Superior temporal gyrus (tissue), 1 donor: ENCODE results near the gene KLK7.
"Not testable (repeated sequence)": the region's sequence is repeated elsewhere in the genome, so short reads cannot be mapped to it uniquely, and the experiment has no call there.

Experiments
- DNase-seq: peaks from one replicate; pipeline ENCODE4 v3.0.0-alpha.2; 2016; ENCODE audit errors: extremely low spot score

The KLK7 gene

DNA sequence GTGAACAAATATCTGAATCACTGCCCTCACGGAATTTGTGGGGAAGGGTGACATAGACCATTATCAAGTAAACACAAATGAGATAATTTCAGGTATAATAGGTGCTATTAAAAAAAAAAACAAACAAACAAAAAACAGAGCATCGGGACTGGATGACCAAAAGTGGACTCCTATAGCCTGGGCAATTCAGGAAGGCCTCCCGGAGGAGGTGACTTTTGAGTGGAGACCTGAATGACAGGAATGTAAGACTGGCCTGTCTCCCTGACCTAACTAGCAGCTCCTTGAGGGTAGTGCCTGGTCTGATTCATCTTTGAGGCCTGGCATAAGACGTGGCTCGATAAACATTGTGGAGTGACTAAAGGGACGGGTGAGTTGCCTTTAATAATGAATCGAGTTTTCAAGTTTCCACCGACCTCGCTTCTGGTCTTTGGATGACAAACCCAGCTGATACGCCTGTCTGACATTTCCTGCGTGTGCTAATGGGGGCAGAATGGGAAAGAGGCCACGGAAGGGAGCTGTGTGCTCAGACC is 29.0 kb upstream of the KLK7 start:
- DNase-seq, result no peak

DNA sequence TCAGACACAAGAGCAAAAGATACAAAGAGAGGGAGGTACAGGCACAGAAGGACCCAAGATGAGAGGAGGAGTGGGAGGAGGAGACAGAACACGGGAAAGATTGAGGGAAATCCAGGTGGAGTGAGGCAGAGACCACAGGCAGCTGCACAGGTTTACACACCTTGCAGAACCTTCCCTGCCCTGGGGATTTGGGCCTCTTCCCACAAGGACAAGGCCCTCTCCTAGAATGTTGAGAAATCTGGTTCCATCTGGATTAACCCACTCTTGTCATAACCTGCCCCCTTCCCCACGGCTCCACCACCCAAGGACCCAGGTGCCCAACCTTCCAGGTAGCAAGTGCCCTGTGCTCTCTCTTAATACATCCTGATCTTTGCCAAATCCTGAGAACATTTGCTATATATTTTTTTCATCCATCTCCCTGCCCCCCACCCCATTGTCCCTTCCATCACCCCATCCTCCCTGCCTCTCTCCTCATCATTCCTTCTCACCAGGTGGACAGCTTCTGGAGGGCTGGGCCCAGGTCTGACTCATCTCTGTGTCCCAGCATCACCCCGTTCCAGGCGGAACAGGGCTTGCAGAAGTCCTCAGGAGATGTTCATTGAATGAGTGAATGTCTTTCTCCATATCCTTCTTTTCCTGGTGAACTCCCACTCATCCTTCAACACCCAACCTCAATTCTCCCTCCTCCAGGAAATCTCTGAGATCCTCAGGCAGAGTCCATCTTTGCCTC is 26.5 kb upstream of the KLK7 start:
- DNase-seq, result no peak

DNA sequence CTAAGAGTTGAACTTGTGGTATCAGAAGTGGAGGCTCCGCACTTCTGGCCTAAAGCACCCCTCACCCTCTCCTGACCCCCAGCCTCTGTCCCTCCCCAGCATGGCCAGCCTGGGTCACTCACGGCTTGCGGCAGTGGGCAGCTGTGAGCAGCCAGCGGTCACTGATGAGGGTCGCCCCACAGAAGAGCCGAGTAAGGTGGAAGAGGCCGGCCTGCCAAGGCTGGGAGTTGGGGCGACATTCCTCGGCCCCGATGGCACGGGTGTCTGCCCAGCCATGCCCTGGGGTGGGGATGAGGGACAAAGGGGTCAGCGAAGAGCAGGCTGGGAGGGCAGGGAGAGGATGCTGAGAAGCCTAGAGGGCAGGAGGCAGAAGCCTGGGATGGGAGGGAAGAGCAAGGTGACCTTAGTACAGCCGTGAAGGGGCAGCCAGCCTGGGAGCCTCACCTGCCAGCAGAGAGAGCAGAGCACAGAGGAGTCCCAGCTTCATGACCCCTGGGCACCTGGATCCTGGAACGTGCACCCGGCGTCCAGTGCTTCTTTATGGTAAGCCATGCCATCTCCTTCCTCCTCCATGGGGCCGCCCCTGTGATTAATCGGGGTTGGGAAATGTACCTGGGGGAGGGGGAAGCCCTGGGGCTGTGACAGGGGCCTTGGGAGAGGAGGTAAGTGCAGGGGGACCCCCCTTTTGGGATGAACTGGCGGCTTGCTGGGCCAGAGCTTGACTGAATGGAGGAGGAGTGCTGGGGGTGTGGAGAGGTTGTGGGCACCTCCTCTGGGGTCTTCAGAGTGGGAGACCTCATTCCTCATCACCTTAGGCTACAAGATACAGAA is 25.6 kb upstream of the KLK7 start:
- no peak for DNase-seq

DNA sequence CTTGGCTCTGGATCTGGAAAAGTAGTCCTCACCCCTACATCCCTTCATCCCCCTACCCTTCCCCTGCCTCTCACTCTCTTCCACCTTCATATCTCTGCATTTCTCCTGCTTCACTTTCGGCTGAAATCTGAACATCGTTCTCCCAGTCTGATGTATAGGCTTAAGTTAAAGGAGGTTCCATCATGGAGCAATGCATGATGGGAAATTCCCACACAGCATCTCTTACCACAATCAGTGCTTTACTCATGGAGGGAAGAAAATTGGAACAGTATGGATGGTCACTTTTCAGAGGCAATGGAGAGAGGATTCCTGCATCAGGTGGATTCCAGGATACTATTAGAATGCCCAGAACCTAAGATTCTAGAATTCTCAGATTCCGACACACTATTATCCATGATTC is 23.8 kb upstream of the KLK7 start:
- no peak for DNase-seq

DNA sequence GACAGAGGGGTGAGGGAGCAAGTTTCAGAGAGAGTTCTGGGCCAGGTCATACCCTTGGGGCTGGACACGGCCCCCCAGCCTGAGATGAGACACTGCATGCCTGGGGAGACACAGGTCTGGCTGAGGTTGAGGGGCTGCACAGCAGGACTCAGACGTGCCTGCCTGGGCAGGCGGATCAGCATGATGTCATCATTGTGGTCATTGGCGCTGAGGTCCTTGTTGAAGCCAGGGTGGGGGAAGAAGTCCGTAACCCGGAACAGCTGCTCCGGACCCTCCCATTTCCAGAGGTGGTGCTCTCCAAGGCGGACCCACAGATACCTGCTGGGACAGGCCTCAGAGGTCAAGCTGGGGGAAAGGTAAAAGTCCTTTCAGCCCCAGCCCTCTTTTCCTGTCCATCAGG is 22.7 kb upstream of the KLK7 start:
- no peak for DNase-seq

DNA sequence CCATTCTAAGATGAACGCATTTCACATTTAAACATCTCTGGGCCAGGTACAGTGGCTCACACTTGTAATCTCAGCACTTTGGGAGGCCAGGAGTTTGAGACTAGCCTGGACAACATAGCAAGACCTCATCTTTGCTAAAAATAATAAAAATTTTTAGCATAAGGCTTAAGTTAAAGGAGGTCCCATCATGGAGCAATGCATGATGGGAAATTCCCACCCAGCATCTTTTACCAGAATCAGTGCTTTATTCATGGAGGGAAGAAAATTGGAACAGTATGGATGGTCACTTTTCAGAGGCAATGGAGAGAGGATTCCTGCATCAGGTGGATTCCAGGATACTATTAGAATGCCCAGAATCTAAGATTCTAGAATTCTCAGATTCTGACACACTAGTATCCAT is 21.5 kb upstream of the KLK7 start:
- DNase-seq, result no peak

DNA sequence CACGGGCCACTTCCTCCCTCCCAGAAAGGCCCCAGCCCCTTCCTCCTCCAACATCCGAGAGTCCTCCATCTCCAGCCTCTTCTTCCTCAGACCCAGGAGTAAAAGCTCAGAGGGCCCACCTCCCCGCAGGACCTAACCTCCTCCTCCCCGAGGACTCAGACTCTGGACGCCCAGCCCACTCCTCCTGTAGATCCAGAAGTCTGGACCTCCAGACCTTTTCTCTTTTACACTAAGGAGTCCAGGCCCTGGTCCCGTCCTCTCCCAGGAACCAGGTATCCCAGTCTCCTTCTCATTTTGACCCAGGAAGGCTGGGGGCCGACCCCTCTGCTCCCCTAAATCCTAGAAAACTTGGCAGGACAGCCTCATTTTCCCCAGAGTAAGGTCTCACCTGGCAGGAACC is 19.6 kb upstream of the KLK7 start:
- no peak for DNase-seq

DNA sequence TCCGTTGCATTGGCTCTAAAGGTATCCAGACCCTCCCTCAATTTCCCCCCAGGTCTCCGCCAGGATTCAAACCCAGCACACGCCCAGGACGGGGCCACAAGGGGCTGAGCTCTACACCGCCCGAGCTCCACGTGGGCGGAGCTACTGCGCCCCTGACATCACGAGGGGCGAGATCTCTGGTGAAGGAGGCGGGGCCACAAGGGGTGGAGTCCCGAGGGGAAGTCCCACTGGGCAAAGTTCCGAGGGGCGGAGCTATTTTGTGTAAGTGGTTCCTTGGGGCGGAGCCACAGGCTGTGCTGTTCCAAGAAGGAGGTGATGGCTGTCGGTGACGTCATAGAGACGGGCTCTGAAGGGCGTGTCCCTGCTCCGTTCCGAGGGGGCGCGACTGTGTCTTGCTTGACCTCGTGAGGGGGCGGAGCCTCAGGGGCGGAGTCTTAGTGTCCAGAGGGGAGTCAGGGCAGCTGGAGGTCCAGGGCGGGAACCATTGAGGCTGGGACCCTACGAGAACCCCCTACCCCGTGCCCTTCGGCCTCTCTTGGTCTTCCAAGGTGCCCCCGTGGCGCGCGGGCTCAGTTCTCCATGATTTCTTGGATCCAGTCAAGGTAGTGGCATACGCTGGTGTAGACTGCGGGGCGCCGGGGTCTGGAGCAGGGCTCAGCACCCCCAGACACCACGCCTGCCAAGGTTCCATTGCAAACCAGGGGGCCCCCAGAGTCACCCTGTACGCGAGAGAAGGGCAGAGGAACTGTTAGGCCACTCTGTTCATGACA is 19.0 kb upstream of the KLK7 start:
- no peak for DNase-seq

DNA sequence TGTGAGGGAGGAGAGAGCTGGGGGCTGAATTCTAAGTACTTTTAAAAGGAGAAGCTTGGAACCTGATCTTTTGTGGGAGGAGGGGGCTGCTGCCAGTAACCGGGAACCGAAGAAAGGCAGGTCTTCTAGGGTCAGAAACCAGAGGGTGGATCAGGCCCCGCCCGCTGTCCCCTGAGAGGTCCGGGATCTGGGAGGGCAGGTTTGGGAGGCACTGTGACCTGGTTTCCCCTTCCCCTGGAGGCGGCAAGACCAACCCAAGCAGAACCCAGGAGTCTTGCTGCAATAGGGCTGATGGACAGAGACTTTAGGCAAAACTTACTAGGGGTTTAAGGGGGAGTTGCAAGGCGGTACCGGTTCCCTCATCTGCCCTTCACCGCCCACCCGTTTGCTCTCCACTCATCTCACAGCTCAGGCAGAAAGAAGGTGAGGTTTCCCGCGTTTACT is 18.4 kb upstream of the KLK7 start:
- no peak for DNase-seq

DNA sequence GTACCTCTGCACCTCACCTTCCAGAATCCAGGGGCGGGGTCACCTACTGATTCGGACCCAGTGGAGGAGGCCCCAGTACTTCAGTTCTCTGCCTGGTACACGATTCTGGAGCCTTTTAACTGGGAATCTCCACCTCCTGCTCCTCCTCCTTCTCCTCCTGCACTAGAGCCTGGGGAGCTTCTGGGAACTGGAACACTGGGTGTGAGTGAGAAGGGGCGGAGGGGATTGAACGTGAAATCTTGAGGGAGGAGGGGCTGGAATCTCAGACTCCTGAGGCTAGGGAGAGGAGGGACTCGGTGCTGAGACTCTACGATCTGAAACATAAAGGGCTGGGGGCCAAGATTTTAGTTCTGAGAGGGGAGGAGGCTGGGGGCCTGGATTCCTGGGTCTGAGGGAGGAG is 17.8 kb upstream of the KLK7 start, which contains the start of gene KLK8:
Gene KLK8, minus strand, starts transcription at position 90 of the 400 bp plus-strand sequence. CDS start 437 bp downstream, outside the sequence.
- no peak for DNase-seq

DNA sequence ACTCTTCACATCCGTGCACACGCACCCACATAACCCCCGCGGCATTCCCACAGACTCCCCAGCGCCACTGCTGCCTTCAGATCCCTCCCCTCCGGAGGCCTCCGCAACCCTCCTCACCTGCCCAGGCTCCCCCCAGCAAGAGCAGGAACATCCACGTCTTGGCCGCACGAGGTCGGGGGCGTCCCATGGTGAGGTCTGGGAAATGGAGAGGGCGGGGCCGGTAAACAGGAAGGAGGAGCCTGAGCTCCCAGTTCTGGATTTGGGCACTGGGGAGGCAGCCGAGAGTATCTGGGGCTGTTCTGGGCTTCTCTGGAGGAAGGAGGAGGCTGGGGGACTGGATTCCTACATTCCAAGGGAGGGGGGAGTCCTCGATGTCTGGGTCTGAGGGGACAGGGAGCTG is 17.3 kb upstream of the KLK7 start:
- DNase-seq, result no peak

DNA sequence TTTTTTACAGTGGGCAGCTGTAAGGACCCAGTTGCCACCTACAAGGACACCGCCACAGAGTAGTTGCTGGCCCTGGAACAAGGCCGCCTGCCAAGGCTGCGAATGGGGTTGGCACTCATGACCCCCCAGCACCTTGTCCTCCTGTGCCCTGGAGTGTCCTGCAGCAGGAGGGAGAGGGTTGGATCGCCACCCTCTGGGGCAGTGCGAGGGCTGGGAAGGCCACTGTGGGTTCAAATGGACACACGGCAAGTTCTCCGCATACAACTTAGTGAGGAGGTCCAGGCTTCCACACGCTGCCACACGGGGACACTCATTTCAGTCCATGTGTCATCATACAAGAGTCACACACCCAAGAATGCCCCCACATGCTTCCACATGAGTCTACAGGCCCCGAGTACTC is 16.7 kb upstream of the KLK7 start:
- no peak for DNase-seq

DNA sequence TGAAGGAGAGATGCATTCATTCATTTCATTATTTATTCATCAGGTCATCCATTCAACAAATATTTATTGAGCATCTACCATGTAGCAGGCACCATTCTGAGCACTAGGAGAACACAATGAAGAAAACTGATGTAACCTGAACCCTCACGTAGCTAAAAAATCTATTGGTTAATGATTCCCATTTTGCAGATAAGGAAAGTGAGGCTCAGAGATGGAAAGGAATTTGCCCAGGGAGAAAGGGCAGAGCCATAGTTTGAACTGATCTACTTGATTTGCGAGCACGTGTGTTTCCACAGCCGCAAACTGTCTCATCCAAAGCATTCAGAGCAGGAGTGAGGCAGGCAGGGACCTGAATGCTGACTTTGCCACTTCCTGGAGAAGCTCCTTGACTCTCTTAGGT is 15.0 kb upstream of the KLK7 start:
- no peak for DNase-seq

DNA sequence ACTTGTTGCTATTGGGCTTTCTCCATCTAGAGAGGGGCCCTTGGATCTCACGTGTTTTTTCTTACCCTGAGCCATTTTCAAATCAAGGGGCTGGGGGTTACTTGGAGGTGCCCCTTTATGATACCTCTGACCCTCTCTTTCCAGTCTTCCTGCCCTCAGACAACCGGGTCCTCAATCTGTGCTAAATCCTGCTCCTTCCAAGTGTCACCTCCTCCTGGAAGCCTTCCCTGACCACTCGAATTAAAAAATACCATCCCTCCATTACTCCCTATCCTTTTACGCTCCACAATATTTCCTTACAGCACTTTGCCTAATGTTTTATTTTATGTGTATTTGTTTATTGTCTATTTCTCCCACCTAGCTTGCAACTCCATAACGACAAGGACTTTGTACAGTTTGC is 14.3 kb upstream of the KLK7 start:
- no peak for DNase-seq

DNA sequence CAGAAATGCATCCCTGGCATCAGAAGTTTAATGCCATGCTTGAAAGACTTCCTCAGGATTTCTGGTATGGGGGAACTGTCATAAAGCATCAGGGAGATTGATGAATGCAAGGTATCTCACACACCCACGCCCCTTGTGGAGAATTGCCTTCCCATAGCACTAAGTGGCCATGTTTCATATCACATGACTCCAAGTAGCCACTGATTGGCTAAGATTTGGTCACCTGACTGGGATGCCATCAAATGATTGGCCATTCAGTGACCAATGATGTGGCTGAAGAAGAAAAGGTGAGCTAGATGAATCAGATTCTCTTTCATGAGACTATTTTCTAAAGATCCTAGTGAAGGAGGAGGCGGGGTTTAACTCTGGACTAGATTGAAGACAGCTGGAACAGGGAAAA is 10.4 kb upstream of the KLK7 start:
- no peak for DNase-seq

DNA sequence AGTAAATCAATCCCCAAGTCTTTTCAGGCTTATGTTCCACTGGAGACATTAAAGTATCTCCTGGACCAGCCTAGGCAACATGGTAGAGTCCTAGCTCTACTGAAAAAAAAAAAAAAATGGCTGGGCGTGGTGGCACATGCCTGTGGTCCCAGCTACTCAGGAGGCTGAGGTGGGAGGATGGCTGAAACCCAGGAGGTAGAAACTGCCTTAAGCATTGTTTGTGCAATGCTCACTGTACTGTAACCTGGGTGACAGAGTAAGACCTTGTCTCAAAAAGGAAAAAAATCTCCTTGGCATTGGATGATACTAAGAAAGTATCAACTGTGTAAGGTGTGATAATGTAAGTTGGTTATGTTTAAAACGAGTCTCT is 8.9 kb upstream of the KLK7 start:
- no peak for DNase-seq

DNA sequence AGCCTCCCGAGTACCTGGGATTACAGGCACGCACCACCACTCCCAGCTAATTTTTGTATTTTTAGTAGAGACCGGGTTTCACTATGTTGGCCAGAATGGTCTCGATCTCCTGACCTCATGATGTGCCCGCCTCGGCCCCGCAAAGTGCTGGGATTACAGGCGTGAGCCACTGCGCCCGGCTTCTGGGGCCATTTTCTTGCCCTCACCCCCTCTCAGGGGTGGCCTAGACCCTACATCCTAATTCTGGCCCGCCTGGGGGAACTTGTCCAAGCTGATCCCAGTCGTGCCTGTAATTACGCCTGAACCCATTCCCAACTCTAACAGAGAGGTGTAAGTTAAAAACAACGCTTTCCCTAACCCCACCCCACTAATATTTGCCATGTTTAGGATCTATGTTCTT is 699 bp upstream of the KLK7 start:
- DNase-seq, result not testable (repeated sequence)

DNA sequence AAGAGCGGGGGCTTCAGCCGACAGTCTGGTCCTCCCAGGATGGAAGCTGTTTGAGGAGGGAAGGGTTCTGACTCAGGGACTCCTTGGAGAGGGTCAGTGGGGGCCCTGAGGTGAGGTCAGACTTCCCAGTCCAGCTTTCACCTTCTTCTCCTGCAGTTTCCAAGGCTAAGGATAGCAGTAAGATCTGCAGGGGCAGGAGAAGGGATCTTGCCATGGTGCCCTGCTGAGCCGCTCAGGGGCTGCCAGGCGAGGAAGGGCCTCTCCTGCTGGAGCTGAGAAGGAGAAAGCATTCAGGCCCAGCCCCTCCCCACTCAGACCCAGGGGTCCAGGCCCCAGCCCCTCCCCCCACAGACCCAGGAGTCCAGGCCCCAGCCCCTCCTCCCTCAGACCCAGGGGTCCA is 1.5 kb downstream of the KLK7 start:
- DNase-seq, result no peak

DNA sequence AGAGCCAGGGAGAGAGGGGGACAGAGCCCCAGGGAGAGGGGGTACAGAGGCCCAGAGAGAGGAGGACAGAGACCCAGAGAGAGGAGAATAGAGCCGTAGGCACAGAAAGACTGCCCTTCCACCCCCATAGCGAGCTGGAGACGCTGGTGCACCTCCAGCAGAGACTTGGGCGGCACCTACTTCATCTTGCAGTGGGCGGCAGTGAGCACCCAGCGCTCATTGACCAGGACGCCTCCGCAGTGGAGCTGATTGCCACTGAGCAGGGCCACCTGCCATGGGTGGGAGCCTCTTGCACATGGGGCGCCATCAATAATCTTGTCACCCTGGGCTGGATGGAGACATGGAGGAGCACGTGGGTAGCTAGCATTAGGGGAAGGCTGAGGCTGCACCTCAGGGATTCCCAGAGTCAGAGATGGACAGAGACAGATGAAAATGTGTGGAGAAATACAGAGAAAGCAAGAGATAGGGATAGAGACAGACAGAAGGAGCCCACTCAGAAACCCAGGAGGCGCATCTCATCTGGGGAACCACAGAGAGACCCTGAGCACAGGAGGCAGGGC is 2.0 kb downstream of the KLK7 start:
- DNase-seq, result no peak

DNA sequence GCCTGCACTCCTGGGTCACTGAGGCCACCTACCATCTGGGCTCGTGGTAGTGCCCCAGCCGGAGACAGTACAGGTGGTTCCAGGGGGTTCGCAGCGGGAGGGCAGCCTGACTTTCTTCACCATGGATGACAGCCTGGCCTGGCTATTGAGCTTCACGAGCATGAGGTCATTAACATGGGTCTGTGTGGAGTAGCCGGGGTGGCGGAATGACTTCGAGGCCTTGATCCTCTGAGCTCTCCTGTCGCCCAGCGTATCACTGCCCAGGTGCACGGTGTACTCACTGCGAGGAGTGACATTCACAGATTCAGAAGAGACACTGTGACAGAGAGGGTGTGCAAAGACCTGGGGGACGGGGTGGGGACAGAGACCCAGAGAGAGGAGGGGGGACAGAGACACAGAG is 3.5 kb downstream of the KLK7 start:
- DNase-seq, result no peak

DNA sequence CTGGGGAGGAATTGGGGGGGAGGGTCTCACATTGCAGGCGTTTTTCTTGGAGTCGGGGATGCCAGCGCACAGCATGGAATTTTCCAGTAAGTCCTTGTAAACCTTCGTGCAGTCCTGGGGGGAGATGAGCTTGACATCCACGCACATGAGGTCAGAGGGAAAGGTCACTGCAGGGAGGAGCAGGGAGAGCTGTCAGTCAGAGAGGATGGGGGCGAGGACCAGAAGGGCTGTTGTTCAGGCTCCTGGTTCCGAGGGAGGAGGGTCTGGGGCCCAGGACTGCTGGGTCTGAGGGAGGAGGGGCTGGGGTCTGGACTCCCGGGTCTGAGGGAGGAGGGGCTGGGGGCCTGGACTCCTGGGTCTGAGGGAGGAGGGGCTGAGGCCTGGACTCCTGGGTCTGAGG is 4.0 kb downstream of the KLK7 start:
- no peak for DNase-seq
